SK-N-MC (cell line): ENCODE measurements around the gene ABCB11.
"Not testable (repeated sequence)": the region's sequence is repeated elsewhere in the genome, so short reads cannot be mapped to it uniquely, and the experiment has no call there.

Source experiments
- DNase-seq: peaks from one replicate; pipeline ENCODE4 v3.0.0-alpha.2; 2011; ENCODE audit warnings: low read depth, low spot score
- H3K27ac ChIP-seq: fragments of 200-600 bp; sonication (generic); 2 replicates; pipeline ENCODE4 v1.5.1; 2016; ENCODE audit warnings: mixed run types
- H3K36me3 ChIP-seq: fragments of 200-600 bp; sonication (generic); 2 replicates; pipeline ENCODE4 v1.6.1; 2017; ENCODE audit warnings: antibody characterized with exemption, low read length, mixed read lengths; ENCODE audit not compliant: insufficient read depth
- H3K4me3 ChIP-seq: fragments of 200-600 bp; sonication (generic); 2 replicates; pipeline ENCODE4 v1.5.1; 2016
- H3K9ac ChIP-seq: fragments of 200-600 bp; sonication (generic); 2 replicates; pipeline ENCODE4 v1.8.0; 2017; ENCODE audit warnings: mixed run types, mixed read lengths; ENCODE audit not compliant: insufficient read length
- H3K9me3 ChIP-seq: fragments of 200-600 bp; sonication (generic); 2 replicates; pipeline ENCODE4 v1.6.1; 2017; ENCODE audit warnings: low read depth, mild to moderate bottlenecking, antibody characterized with exemption, low read length, moderate library complexity, mixed read lengths
- EZH2 ChIP-seq: fragments of 200-600 bp; sonication (generic); IDR thresholded peaks from one replicate; pipeline ENCODE4 v1.6.1; 2017; ENCODE audit warnings: antibody characterized with exemption
- FOXP2 ChIP-seq: optimal IDR thresholded peaks from 2 replicates; pipeline ENCODE3; 2011; ENCODE audit warnings: mild to moderate bottlenecking, moderate library complexity; ENCODE audit not compliant: insufficient read depth; ENCODE audit errors: extremely low read length, control extremely low read depth
- POLR2AphosphoS5 ChIP-seq: IDR thresholded peaks from 2 replicates; pipeline ENCODE4 v1.6.1; 2012; ENCODE audit warnings: mild to moderate bottlenecking, low read depth, low read length, borderline replicate concordance

Gene ABCB11

DNA sequence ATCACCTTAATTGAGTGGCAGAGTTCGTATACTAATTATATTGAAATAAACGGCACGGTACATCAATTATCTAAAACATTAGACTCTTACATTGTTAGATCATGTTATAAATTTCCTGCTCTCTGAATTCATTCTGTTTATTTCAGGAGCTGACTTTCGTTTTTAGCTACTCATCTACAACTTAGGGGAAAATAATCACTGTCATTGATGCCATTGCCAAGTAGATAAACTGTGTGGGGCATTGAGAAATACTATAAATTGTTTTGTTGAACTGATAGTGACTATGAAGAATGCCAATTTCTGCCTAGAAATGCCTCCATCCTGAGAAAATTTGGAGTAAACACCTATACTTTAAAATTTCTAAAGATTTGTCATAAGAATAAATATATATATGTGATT, 17.5 kb downstream of the ABCB11 start:
- no peak for DNase-seq
- Histone ChIP-seq H3K9me3 (no peaks in the 10 kb centered on the region), H3K36me3 (no peaks in the 10 kb centered on the region), H3K9ac (no peak overlapping the region), H3K27ac (no peak overlapping the region), H3K4me3 (no peak overlapping the region)
- TF ChIP-seq POLR2AphosphoS5, result no peak

DNA sequence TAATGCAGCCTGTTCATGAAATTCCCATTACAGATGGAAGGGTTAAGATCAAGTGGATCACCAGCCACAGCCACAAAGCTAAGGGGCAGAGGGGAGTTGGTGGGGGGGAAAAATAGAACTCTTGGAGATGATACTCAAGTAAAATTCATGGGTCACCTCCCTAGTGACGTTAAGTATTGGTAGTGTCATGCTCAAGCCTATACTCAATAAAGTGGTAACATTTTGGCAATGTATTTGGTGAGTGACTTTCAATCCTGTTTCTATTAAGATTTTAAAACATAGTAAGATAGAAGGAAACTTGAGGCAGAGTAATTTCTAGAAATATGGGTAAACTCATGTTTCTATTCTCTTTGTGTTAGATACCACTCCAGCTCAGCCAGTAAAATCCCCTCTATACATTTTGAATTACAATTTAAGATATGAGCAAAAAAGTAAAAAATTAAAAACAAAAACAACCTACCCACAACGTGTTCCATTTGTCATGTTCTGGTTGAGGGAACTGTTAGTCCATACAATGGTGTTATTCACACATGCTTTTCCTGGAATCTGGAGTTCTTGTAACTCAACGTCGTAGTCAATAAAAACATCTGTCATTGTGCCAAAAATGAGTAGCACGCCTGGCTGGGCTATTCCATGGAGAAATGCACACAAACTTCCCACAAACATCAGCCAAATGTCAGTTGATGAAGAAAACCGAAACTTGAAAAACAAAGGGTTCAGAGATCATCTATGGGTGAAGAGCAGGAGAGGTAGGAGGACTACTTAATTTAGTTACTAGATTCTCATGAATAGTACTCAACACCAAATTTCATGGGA, 18.1 kb downstream of the ABCB11 start:
- Histone ChIP-seq H3K36me3 (no peaks in the 10 kb centered on the region), H3K4me3 (no peak overlapping the region), H3K9me3 (no peaks in the 10 kb centered on the region), H3K27ac (no peak overlapping the region), H3K9ac (no peak overlapping the region)
- no peak for DNase-seq
- TF ChIP-seq POLR2AphosphoS5 (no peak), FOXP2 (no peak), EZH2 (no peak)

DNA sequence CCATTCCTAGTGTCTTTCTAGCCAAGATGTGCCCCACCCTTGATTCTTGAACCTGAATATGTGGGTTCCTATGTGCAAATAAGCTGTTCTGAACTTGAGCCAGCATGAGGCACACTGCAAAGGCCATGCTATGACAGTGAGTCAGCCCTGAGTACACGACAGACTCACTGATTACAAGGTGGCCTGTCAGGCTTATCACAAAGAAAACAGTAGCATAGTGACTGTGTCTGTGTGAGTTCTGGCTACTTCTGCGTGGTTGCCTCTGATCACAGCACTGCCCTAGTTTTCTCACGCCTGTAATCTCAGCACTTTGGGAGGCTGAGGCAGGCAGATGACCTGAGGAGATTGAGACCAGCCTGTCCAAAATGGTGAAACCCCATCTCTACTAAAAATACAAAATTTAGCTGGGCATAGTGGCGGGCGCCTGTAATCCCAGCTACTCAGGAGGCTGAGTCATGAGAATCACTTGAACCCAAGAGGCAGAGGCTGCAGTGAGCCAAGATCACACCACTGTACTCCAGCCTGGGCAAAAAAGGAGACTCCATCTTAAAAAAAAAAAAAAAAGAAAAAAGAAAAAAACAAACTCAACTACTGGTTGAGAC, 18.8 kb downstream of the ABCB11 start:
- H3K9me3 ChIP-seq, H3K9ac ChIP-seq, H3K36me3 ChIP-seq, H3K27ac ChIP-seq, H3K4me3 ChIP-seq, DNase-seq: not testable (repeated sequence)

DNA sequence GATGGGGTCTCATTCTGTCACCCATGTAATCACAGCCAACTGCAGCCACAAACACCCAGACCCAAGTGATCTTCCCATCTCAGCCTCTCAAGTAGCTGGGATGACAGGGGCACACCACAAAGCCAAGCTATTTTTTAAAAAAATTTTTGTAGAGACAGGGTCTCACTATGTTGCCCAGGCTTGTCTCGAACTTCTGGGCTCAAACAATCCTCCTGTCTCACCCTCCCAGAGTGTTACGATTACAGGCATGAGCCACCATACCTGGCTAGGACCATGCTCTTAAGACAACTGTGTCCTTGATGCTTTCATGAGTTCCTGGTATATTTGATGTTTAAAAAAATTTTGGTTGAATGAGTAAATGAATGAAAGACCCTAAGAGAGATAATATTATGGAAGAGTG, 19.4 kb downstream of the ABCB11 start:
- no peak overlapping the region for H3K27ac ChIP-seq

DNA sequence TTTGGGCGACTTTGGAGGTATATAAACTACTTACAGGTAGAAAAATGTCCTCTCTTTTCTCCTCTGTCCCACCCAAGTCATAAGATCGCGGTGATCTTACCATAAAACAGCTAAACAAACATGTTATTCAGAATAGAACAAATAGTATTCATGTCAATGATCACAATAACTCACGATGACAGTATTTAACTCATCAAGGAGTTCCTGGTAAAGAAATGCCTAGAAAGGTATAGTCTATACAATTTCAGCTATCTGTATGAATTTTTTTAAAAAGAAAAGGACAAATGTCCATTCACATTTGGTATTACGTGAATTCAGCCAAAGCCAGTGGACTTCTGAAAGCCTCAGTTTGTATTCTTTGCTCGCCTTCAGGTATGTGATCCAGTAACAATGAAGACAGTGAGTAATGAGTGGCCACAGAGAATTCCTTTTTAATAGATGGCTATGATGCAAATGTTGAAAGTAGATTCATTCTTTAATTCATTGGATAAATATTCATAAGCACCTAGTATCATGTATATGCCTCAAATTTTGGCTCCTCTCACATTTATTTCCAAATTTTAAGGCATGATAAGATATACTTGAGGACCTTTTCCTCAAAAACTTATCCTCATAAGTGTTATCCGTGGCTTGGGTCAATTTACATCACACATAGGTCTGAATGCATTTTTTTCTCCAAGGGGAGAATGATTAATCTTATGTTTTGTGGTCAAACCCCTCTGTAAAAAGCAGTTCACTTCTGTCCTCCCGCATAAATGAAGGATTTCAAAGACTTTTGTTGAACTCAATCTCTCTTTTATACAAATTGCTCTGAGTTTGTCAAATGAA, 20.3 kb downstream of the ABCB11 start:
- no peak overlapping the region for H3K27ac ChIP-seq
- H3K36me3 ChIP-seq, result no peaks in the 10 kb centered on the region
- no peak overlapping the region for H3K4me3 ChIP-seq
- TF ChIP-seq POLR2AphosphoS5 (no peak), EZH2 (no peak), FOXP2 (no peak)
- H3K9ac ChIP-seq, result no peak overlapping the region
- no peak for DNase-seq
- no peaks in the 10 kb centered on the region for H3K9me3 ChIP-seq

More for the DNA sequence above, 19.4 kb downstream of the ABCB11 start:
- no peak for TF ChIP-seq POLR2AphosphoS5
- TF ChIP-seq EZH2, result no peak
- no peak for TF ChIP-seq FOXP2
- Histone ChIP-seq H3K9ac (no peak overlapping the region), H3K9me3 (no peaks in the 10 kb centered on the region), H3K4me3 (no peak overlapping the region), H3K36me3 (no peaks in the 10 kb centered on the region)
- no peak for DNase-seq

DNA sequence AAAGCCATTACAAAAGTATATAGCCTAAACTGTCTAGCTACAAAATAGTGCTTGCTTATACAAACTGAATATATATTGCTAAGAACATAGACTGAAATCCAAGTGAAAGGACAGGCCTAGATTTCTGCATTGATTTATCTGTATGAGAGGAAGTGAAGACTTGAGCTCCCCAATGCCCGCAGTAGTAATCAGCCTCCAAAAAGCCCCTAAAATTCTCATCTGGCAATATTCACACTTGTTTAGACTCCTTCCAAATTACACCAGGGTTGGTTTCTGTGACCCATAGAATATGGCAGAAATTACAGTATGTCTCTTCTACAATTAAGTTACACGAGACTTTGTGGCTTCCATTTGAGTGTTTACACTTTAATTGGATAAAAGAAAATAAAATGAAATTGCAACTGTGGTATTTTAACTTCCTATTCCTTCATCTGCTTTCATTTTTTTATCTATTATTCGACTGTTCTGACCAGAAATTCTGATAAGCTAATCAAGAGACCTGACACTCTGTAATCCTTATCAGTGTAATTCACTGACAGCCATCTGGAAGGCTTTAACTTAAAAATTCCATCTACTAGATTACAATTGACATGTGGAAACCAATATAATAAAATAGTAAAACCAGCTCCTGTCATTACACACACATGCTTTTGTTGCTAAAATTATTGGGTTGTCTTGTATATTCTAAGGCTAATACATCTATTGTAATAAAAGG, 21.1 kb downstream of the ABCB11 start:
- TF ChIP-seq EZH2, result no peak
- no peak for TF ChIP-seq FOXP2
- no peak for TF ChIP-seq POLR2AphosphoS5
- no peak for DNase-seq
- Histone ChIP-seq H3K9ac (no peak overlapping the region), H3K9me3 (no peaks in the 10 kb centered on the region), H3K36me3 (no peaks in the 10 kb centered on the region), H3K27ac (no peak overlapping the region), H3K4me3 (no peak overlapping the region)

DNA sequence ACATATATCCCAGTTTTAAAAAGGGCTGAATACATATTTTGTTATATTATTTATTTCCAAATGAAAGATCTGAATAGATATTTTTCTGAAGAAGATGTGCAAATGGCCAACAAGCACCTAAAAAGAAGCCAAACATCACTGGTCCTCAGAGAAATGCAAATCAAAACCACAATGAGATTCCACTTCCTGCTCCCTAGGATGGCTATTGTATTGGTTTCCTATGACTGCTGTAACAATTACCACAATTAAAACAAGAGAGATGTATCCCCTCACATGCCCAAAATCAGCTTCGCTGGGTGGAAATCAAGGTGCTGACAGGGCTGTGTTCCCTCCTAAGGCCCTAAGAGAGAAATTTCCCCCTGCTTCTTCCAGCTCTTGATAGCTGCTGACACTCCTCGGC, 23.2 kb downstream of the ABCB11 start:
- Histone ChIP-seq H3K4me3 (no peak overlapping the region), H3K27ac (no peak overlapping the region), H3K9me3 (no peaks in the 10 kb centered on the region), H3K9ac (no peak overlapping the region), H3K36me3 (no peaks in the 10 kb centered on the region)
- TF ChIP-seq EZH2, result no peak
- TF ChIP-seq POLR2AphosphoS5, result no peak
- no peak for TF ChIP-seq FOXP2
- DNase-seq, result no peak

DNA sequence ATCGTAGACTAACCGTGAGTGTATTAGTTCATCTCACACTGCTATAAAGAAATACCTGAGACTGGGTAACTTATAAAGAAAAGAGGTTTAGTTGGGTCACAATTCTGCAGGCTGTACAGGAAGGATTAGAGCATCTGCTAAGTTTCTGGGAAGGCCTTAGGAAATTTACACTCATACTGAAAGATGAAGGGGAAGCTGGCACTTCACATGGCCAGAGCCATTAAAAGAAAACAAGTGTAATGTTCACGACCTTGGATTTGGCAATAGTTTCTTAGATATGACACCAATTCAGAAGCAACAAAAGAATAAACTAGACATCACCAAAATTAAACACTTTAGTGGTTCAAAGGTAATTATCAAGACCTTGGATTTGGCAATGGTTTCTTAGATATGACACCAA, 23.8 kb downstream of the ABCB11 start:
- H3K9ac ChIP-seq, result no peak overlapping the region
- TF ChIP-seq POLR2AphosphoS5 (no peak), EZH2 (no peak)
- H3K4me3 ChIP-seq, result no peak overlapping the region
- H3K27ac ChIP-seq, result no peak overlapping the region
- DNase-seq, result no peak
- no peaks in the 10 kb centered on the region for H3K9me3 ChIP-seq
- H3K36me3 ChIP-seq, result no peaks in the 10 kb centered on the region

DNA sequence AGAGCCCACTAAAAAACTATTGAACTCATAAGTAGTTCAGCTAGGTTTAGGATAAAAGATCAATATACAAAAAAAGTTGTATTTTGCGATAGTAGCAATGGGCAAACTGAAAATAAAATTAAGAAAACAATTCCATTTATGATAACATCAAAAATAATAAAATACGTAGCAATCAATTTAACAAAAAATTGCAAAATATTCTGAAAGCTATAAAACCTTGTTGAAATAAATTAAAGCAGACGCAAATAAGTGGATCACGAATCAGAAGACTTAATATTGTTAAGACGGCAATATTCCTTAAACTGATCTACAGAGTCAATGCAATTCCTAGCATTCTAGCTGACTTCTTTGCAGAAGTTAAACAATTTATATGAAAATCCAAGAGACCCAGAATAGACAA, 24.5 kb downstream of the ABCB11 start:
- DNase-seq, result no peak
- no peak overlapping the region for H3K4me3 ChIP-seq
- no peaks in the 10 kb centered on the region for H3K9me3 ChIP-seq

More for the DNA sequence above, 24.5 kb downstream of the ABCB11 start:
- H3K9ac ChIP-seq, result no peak overlapping the region
- no peaks in the 10 kb centered on the region for H3K36me3 ChIP-seq
- TF ChIP-seq FOXP2 (no peak), EZH2 (no peak), POLR2AphosphoS5 (no peak)
- no peak overlapping the region for H3K27ac ChIP-seq
